ENCODE measurements around the gene FARS2. TPM values are rescaled to one million over a fixed set of nuclear protein-coding genes. Genes with fewer than 3 reads are reported as not detected.

FARS2 gene
- total and polyA plus RNA-seq, 2 of the 13 experiments (the other 11 are each of a cell fraction or from before 2014, with no cell fraction given), result 15.4 to 26.0 TPM

DNA sequence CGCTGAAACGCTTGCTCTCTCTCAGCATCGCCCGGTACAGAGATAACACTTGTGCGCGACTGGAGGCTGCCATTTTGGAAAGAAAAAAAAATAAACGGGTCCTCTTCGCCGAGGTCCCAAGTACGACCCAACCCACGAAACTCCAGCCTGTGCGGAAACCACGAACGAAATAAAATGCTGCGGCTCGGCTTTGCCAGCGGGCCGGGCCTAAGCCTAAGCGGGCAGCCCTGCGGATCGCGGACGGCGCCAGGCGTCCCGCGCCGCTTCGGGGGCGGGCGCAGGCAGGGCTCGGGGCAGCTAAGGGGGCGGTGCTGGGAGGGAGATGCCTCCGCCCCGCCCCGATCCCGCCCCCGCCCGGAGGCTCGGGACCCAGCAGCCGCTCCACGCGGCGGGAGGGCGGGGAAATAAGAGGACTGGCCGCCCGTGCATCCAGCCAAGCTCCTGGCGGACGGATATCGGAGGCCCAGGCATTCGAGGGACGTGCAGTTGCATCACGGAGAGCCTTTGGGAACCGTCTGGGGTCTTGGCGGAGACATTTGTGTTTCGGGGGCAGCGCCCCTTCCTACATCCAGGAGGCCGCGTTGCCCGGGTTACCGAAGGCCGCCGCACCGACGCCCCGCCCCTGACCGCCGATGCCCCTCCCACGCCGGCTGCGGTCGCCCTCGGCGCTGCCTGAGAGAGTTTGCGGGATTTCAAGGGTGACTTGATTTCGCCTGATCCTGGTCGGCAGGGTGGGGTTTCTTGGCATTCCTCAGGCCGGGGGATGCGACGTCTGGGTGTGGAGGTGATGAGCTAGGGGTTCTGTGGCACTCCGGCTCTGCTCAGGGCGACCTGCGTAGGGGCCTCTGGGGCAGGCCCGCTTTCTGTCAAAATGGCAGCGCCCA lies at the start of gene FARS2, which contains the start of gene LYRM4 (continued):
- TF ChIP-seq CTCF (CRISPR knock-in tag; IDR thresholded peaks at IDR 0.05) (peak; percentile 39), ZNF205 (CRISPR knock-in tag; IDR thresholded peaks at IDR 0.05) (peak; percentile 70), DR1 (CRISPR knock-in tag; IDR thresholded peaks at IDR 0.05) (peak; percentile 39; the same call in 1 of the 2 replicates), ARID2 (CRISPR knock-in tag; IDR thresholded peaks at IDR 0.05; ENCODE audit: borderline replicate concordance) (0 out of 2 replicates have a peak, but pooled peaks have one; percentile 25), ZFP62 (CRISPR knock-in tag; IDR thresholded peaks at IDR 0.05) (0 out of 2 replicates have a peak, but pooled peaks have one; percentile 56), KDM3A (CRISPR knock-in tag; IDR thresholded peaks at IDR 0.05; ENCODE audit: low read depth) (peak; percentile 34; the same call in 1 of the 2 replicates), ARID3A (IDR thresholded peaks at IDR 0.05; ENCODE audit: low read depth, low read length) (peak; percentile 47), TBP (CRISPR knock-in tag; IDR thresholded peaks at IDR 0.05) (peak; percentile 38; the same call in 1 of the 2 replicates), E2F2 (CRISPR knock-in tag; IDR thresholded peaks at IDR 0.05; ENCODE audit: borderline replicate concordance) (peak; percentile 73; the same call in 1 of the 2 replicates), ZBTB26 (CRISPR knock-in tag; IDR thresholded peaks at IDR 0.05; ENCODE audit: borderline replicate concordance) (no peak), HES4 (CRISPR knock-in tag; IDR thresholded peaks at IDR 0.05; ENCODE audit: borderline replicate concordance) (peak; percentile 86; the same call in 1 of the 2 replicates), HDAC2 (CRISPR knock-in tag; IDR thresholded peaks at IDR 0.05) (peak; percentile 23; the same call in 1 of the 2 replicates)
- TF ChIP-seq, protein P1, sequence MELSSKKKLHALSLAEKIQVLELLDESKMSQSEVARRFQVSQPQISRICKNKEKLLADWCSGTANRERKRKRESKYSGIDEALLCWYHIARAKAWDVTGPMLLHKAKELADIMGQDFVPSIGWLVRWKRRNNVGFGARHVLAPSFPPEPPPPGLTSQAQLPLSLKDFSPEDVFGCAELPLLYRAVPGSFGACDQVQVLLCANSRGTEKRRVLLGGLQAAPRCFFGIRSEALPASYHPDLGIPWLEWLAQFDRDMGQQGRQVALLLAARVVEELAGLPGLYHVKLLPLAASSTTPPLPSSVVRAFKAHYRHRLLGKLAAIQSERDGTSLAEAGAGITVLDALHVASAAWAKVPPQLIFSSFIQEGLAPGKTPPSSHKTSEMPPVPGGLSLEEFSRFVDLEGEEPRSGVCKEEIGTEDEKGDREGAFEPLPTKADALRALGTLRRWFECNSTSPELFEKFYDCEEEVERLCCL (CRISPR knock-in tag; IDR thresholded peaks at IDR 0.05; ENCODE audit: borderline replicate concordance), result no peak
- TF ChIP-seq, protein P2, sequence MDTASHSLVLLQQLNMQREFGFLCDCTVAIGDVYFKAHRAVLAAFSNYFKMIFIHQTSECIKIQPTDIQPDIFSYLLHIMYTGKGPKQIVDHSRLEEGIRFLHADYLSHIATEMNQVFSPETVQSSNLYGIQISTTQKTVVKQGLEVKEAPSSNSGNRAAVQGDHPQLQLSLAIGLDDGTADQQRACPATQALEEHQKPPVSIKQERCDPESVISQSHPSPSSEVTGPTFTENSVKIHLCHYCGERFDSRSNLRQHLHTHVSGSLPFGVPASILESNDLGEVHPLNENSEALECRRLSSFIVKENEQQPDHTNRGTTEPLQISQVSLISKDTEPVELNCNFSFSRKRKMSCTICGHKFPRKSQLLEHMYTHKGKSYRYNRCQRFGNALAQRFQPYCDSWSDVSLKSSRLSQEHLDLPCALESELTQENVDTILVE (CRISPR knock-in tag; IDR thresholded peaks at IDR 0.05), result peak; percentile 64; the same call in 1 of the 2 replicates
- TF ChIP-seq, protein P3, sequence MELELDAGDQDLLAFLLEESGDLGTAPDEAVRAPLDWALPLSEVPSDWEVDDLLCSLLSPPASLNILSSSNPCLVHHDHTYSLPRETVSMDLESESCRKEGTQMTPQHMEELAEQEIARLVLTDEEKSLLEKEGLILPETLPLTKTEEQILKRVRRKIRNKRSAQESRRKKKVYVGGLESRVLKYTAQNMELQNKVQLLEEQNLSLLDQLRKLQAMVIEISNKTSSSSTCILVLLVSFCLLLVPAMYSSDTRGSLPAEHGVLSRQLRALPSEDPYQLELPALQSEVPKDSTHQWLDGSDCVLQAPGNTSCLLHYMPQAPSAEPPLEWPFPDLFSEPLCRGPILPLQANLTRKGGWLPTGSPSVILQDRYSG (CRISPR knock-in tag; IDR thresholded peaks at IDR 0.05), result peak; percentile 86; the same call in 1 of the 2 replicates
- TF ChIP-seq, protein P4, sequence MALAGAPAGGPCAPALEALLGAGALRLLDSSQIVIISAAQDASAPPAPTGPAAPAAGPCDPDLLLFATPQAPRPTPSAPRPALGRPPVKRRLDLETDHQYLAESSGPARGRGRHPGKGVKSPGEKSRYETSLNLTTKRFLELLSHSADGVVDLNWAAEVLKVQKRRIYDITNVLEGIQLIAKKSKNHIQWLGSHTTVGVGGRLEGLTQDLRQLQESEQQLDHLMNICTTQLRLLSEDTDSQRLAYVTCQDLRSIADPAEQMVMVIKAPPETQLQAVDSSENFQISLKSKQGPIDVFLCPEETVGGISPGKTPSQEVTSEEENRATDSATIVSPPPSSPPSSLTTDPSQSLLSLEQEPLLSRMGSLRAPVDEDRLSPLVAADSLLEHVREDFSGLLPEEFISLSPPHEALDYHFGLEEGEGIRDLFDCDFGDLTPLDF (CRISPR knock-in tag; IDR thresholded peaks at IDR 0.05), result peak; percentile 17; the same call in 1 of the 2 replicates

All from HepG2 (cell line).